ENCODE results near the gene HS6ST2.

The HS6ST2 gene

GRCh38 chrX:132741689-132742088 lies 216.7 kb downstream of the HS6ST2 start:
- H3K27ac ChIP-seq, result no peak overlapping the region
- no peak for TF ChIP-seq ZFX (IDR thresholded peaks at IDR 0.05)

GRCh38 chrX:132740316-132741123 lies 217.9 kb downstream of the HS6ST2 start:
- peak; percentile 81 for TF ChIP-seq CTCF (conservative IDR thresholded peaks at IDR 0.05)
- no peak for TF ChIP-seq ZFX (IDR thresholded peaks at IDR 0.05)
- H3K27ac ChIP-seq, result no peak overlapping the region

GRCh38 chrX:132738951-132739350 lies 219.5 kb downstream of the HS6ST2 start:
- TF ChIP-seq CTCF (conservative IDR thresholded peaks at IDR 0.05) (no peak), ZFX (IDR thresholded peaks at IDR 0.05) (no peak)

GRCh38 chrX:132737743-132738142 lies 220.7 kb downstream of the HS6ST2 start:
- H3K27ac ChIP-seq, result peak overlapping the region; percentile 6; the same call in 1 of the 2 replicates
- no peak for TF ChIP-seq CTCF (conservative IDR thresholded peaks at IDR 0.05)
- TF ChIP-seq ZFX (IDR thresholded peaks at IDR 0.05), result no peak

More at GRCh38 chrX:132738951-132739350, 219.5 kb downstream of the HS6ST2 start:
- H3K27ac ChIP-seq, result no peak overlapping the region

- no peak overlapping the region for H3K27ac ChIP-seq
- no peak for TF ChIP-seq ZFX (IDR thresholded peaks at IDR 0.05)
- TF ChIP-seq CTCF (conservative IDR thresholded peaks at IDR 0.05), result no peak
Measured at GRCh38 chrX:132732236-132732635, 226.2 kb downstream of the HS6ST2 start.

GRCh38 chrX:132730726-132731125 lies 227.7 kb downstream of the HS6ST2 start:
- TF ChIP-seq ZFX (IDR thresholded peaks at IDR 0.05) (no peak), CTCF (conservative IDR thresholded peaks at IDR 0.05) (no peak)
- no peak overlapping the region for H3K27ac ChIP-seq

- no peak overlapping the region for H3K27ac ChIP-seq
- TF ChIP-seq ZFX (IDR thresholded peaks at IDR 0.05) (no peak), CTCF (conservative IDR thresholded peaks at IDR 0.05) (no peak)
Measured at GRCh38 chrX:132730266-132730665, 228.2 kb downstream of the HS6ST2 start.

- TF ChIP-seq ZFX (IDR thresholded peaks at IDR 0.05) (no peak), CTCF (conservative IDR thresholded peaks at IDR 0.05) (no peak)
- no peak overlapping the region for H3K27ac ChIP-seq
Measured at GRCh38 chrX:132728296-132728695, 230.1 kb downstream of the HS6ST2 start.
